HG03103 (cell line): Measurements from ENCODE around the gene UBL7.
"Not testable (repeated sequence)": the region's sequence is repeated elsewhere in the genome, so short reads cannot be mapped to it uniquely, and the experiment has no call there.

Experiments
- ATAC-seq: cut with Tn5 transposase; IDR thresholded peaks from one replicate; pipeline ENCODE4 v1.9.1; 2021; ENCODE audit warnings: low read depth; ENCODE audit not compliant: unreplicated experiment

Gene UBL7

GRCh38 chr15:74464216-74464615, 3.3 kb upstream of the UBL7 start:
- ATAC-seq, result no peak

DNA sequence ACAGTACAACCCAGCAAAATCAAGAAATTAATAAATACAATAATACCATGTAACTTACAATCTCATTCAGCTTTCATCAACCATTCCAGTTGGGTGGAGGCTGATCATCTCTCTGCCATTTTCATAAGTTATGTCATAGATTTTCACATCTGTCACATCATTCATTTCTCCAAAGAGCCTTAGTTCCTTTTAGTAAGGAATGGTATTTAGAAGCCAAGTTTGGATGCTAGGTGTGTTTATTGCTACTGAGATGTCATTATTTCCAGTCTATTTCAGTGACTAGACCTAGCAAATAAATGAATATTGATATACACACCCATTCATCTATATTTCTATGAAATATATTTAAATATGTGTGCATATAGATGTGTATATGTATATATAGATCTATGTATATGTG, 2.7 kb upstream of the UBL7 start:
- no peak for ATAC-seq

- no peak for ATAC-seq
Observed at GRCh38 chr15:74461847-74462511, 1.0 kb upstream of the UBL7 start.

DNA sequence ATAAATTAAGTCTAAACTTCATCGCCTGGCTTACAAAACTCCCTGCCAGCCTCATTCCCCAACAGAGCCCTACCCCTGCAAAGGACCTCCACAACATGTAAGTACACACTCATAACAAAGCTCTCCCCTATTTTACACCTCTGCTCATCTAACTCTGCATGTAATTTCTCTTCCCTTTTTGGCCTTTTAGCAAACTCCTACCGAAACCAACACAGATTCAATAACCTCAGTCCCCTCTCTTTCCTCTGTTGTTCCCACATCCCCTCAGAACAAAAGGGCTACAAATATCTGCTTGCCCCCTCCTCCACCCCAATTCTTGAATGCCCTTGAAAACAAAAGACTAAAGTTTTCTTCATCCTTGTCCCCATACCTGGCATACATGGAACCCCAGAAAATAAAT, 662 bp downstream of the UBL7 start:
- no peak for ATAC-seq

- not testable (repeated sequence) for ATAC-seq
Observed at GRCh38 chr15:74459798-74460197, 1.2 kb downstream of the UBL7 start.

DNA sequence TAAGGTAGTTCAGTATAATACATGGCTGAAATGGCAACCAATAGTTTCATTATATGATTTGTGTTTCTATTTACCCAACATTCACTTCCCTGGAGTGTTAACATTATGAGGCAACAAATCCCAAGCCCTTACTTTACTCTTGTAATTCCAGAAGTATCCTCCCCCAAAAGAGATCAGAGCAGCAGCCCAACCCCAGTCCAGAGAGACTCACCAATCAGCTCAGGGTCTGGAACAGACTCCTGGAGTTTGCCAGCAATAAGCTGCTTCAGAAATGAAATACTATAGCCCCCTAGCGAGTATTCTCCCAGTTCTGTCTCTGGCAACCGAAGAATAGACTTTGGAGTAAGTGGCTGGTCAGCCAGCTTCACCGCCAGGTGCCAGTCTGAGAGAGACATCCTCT, 2.5 kb downstream of the UBL7 start:
- no peak for ATAC-seq

GRCh38 chr15:74457036-74457435, 3.9 kb downstream of the UBL7 start:
- ATAC-seq, result not testable (repeated sequence)

GRCh38 chr15:74454764-74455500, 6.0 kb downstream of the UBL7 start:
- ATAC-seq, result no peak

- no peak for ATAC-seq
Observed at GRCh38 chr15:74453925-74454763, 6.8 kb downstream of the UBL7 start.

DNA sequence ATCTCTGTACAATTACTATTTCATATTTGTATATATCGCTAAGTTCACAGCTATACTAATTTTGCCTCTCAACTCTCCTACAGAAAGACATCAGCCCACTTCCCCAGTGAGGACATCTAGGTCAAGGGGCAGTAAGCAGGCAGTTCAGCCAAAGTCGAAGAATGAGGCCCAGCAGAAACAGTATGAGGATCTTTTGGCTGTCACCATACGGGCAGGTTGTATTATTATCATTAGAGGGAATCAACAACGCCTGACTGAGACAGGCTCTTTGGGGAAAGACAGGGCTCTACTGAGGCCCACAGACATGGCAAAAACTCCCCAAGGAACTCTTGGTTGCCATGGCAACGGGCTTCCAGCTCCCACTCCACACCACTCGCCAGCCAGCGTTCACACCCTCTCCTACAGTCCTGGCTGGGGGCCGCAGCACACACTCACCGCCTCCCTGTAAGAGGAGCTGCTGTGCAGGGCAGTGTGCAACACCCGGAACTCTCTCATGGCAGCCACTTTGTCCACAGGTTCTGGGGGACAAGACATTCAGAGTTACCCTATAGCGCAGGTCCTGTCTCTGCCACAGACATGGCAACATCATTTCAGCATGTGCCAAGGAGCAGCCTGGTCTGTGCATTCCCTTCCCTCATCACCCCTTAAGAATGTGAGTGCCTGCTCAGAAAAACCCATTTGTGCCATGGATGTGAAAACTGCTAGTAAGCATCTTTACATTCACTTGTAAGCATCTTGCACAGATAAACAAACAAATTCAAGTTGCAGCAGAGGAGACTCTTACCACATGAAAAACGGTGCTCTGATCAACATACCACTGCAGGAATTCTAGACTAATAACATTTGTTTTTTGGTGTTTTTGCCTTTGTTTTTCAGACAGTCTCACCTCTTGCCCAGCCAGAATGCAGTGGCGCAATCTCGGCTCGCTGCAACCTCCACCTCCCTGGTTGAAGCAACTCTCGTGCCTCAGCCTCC, 8.8 kb downstream of the UBL7 start:
- ATAC-seq, result no peak

DNA sequence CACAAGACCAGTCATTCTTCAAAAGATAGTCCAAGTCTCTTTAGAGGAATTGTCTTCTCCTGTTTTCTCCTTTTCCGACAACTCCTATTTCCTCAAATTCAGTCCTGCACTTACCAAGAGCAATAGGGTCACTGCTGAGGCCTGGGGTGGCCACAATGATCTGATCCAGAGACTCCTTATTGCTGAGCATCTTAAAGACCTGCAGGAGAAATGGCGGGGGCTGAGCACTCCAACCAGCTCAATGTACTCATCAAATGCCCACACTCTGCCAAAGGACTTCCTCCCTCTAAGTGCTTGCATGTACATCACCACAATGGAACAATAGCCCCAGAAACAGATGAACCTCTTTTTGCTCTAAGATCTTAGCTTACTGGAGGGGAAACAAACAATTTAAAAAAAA, 9.6 kb downstream of the UBL7 start:
- no peak for ATAC-seq

DNA sequence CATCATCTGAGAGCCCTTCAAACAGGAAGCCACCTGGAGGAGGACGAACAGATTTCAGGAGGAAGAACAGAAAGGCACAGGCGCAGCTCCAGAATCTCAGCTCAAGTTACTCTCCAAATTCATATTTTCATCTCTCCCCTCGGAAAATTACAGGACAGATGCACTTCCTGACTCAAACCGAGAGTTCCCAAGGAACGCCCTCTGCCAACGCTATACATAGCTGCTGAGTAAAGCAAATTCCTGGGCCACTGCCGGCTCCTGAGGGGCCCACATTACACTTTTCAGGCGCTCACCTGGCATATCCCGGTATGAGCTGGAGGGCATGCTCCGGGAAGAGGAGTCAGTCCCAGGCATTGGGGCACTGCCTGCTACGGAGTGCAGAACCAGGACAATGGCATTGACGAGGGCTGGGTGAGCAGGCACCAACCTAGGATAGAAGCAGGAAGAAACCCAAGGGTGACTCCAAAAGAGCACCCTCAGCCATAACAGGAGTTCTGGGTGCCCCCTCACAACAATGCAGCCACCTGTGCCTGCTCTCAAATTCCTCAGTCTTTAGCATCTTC, 11.2 kb downstream of the UBL7 start:
- no peak for ATAC-seq

- ATAC-seq, result no peak
Observed at GRCh38 chr15:74449095-74449494, 11.9 kb downstream of the UBL7 start.

- no peak for ATAC-seq
Observed at GRCh38 chr15:74445816-74446763, 14.9 kb downstream of the UBL7 start.

DNA sequence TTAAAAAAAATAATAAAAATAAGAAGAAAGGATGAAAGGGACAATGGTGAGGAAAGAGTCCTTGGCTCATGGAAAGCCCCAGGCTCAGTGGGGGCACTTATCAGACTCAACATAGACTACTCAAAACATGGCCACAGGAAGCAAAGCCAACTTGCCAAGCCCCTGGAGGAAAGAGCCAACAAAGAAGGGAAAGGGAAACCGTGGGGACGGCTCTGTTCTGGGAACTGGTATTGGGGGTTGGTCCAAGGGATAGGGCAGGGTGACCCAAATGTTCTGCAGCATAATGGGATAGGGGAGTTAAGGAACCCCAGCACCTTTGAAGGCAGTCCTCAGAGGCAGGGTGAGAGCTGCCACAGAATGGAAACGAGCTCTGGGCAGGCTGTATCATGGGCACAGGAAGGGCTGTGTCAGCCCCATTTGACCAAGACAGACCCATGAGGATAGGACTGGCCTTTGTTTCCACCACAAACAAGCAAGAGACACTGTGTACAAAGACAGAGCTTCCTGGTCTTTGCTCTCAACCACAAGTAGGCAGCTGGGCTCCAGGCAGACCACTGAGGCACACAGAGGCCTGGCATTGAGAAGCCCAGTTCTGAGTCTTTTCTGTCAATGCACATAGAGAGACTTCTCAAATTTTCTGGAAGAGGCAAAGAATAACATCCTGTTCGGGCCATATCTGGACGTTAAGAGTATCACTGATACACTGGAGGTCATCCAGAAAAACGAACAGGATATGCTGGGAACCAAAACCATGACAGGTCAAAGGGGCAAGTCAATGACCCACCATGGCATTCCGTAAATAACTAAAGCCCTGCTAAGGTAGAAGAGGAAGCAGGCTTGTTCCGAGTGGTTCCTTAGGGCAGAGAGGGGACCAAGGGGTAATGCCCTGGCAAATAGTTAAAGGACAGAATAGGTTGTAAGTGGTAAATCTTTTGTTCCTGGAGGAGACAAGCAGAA, 16.6 kb downstream of the UBL7 start:
- no peak for ATAC-seq

- no peak for ATAC-seq
Observed at GRCh38 chr15:74443100-74443909, 17.7 kb downstream of the UBL7 start.

DNA sequence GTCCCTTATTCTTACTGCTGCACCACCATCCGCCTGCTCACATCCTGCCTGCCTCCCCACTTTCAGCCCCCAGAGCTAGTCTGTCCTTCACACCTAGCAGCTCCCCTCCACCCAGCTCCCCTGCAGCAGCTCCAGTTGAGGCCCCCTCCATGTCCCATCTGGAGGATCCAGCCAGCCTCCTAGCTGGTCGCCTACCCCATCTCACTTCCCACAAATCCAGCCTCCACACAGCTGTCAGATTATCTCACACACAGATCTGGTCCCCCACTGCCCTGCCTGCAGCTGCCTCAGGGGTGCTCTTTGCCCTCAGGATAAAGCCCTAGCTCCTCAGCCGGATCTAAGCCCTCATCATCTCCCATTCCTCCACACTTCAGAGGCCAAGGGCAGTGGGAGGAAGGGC, 18.4 kb downstream of the UBL7 start:
- no peak for ATAC-seq
